ENCODE results near the gene C20orf173.
"Not testable (repeated sequence)": the region's sequence is repeated elsewhere in the genome, so short reads cannot be mapped to it uniquely, and the experiment has no call there.

Gene C20orf173

GRCh38 chr20:35544941-35545340 lies 15.5 kb upstream of the C20orf173 start:
- DNase-seq = not testable (repeated sequence)

GRCh38 chr20:35544436-35544835 lies 15.0 kb upstream of the C20orf173 start:
- no peak for DNase-seq

GRCh38 chr20:35542990-35543389 lies 13.5 kb upstream of the C20orf173 start:
- DNase-seq = no peak

GRCh38 chr20:35541783-35542662 lies 12.6 kb upstream of the C20orf173 start, which contains the start of gene ERGIC3:
ERGIC3 (plus strand) TSS chr20:35542078; CDS start chr20:35542098, 20 bp downstream.
- peak; percentile 96 for DNase-seq

- DNase-seq = no peak
Observed at GRCh38 chr20:35541118-35541782, 11.8 kb upstream of the C20orf173 start.

GRCh38 chr20:35539756-35540212 lies 10.3 kb upstream of the C20orf173 start:
- DNase-seq = peak; percentile 92

- no peak for DNase-seq
Observed at GRCh38 chr20:35527122-35527769, 2.2 kb downstream of the C20orf173 start.

GRCh38 chr20:35525639-35526038 lies 3.8 kb downstream of the C20orf173 start:
- DNase-seq = no peak

- DNase-seq = no peak
Observed at GRCh38 chr20:35523298-35523888, 6.1 kb downstream of the C20orf173 start.

- DNase-seq = no peak
Observed at GRCh38 chr20:35518955-35519354, 10.5 kb downstream of the C20orf173 start.

GRCh38 chr20:35517767-35518166 lies 11.7 kb downstream of the C20orf173 start:
- not testable (repeated sequence) for DNase-seq

GRCh38 chr20:35517125-35517524 lies 12.3 kb downstream of the C20orf173 start:
- no peak for DNase-seq

GRCh38 chr20:35515949-35516645 lies 13.4 kb downstream of the C20orf173 start:
- DNase-seq = no peak

GRCh38 chr20:35515341-35515740 lies 14.1 kb downstream of the C20orf173 start:
- DNase-seq = no peak

- no peak for DNase-seq
Observed at GRCh38 chr20:35514371-35514932, 15.0 kb downstream of the C20orf173 start.

GRCh38 chr20:35511814-35512420 lies 17.5 kb downstream of the C20orf173 start:
- DNase-seq = no peak

- no peak for DNase-seq
Observed at GRCh38 chr20:35510951-35511735, 18.3 kb downstream of the C20orf173 start.

- no peak for DNase-seq
Observed at GRCh38 chr20:35508493-35509218, 20.8 kb downstream of the C20orf173 start.

- no peak for DNase-seq
Observed at GRCh38 chr20:35506872-35507638, 22.4 kb downstream of the C20orf173 start.

All from NCI-H2029 (cell line).